GM23248 (cell line): ENCODE measurements around the gene APMAP.

Experiments used
- EZH2 ChIP-seq: fragments of 200-600 bp; sonication (generic); IDR thresholded peaks from 2 replicates; pipeline ENCODE4 v1.6.1; 2018; ENCODE audit warnings: antibody characterized with exemption, mild to moderate bottlenecking; ENCODE audit not compliant: insufficient read depth, poor library complexity, severe bottlenecking
- EZH2phosphoT487 ChIP-seq: fragments of 200-600 bp; sonication (generic); IDR thresholded peaks from 2 replicates; pipeline ENCODE4 v1.6.1; 2018; ENCODE audit warnings: antibody characterized with exemption, moderate library complexity, mild to moderate bottlenecking, low read depth; ENCODE audit not compliant: insufficient read depth

DNA sequence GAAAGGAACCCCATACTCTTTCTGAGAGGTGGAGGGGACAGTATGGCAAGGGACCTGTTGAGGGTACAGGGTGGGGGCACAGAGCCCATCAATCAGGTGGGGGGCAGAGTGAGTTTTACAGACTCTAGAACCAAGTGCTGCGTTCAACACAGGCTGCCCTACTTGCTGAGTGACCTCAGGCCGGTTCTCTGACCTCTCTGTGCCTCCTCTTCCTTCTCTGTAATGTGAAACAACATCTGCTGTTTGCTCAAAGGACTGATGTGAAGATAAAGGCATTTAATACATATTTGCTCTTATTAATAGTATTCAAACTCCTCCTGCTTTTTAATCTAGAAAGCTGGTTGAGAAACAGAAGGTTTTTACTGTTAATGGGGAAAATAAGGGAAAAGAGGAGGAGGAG is 25.9 kb upstream of the APMAP start:
- TF ChIP-seq EZH2 (no peak), EZH2phosphoT487 (no peak)
